ENCODE results near the gene MDM4.

DNA sequence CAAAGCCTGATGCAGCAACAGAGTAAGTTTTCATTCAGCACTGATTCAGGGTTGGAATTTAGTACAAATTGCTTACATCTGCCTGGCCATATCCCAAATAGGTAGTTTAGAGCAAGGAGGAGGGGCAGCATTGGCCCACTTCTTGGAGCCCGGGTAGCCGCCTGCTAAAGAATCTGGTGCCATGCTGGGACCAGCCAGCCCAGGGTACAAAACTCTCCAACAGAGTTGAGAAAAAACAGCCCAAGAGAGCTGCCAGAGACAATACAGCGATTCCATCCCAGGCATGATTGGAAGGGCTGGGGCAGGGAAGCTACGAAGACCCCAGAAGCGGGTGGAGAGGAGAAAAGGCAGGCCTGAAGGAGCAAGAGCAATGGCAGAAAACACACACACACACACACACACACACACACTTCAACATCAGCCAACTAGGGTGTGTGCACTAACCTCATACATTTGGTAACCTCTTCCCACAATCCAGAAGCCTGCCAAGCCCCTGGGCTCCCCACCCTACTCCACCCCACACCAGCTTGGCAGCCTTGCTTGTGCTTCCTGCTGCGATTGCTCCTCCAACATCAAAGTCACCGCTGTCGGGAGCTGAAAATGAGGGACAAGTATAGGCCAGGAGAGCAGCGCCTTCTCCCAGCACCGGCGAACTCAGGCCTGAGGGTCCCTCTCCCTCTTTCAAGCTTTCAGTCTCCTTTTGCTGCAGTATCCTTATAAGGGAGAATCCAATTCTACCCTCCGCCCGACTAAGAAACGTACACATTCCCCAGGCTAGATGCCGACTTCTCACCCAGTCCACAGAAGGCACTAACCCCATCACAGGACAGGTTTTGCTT, 22.8 kb upstream of the MDM4 start:
- TF ChIP-seq, protein P1, sequence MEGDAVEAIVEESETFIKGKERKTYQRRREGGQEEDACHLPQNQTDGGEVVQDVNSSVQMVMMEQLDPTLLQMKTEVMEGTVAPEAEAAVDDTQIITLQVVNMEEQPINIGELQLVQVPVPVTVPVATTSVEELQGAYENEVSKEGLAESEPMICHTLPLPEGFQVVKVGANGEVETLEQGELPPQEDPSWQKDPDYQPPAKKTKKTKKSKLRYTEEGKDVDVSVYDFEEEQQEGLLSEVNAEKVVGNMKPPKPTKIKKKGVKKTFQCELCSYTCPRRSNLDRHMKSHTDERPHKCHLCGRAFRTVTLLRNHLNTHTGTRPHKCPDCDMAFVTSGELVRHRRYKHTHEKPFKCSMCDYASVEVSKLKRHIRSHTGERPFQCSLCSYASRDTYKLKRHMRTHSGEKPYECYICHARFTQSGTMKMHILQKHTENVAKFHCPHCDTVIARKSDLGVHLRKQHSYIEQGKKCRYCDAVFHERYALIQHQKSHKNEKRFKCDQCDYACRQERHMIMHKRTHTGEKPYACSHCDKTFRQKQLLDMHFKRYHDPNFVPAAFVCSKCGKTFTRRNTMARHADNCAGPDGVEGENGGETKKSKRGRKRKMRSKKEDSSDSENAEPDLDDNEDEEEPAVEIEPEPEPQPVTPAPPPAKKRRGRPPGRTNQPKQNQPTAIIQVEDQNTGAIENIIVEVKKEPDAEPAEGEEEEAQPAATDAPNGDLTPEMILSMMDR (conservative IDR thresholded peaks at IDR 0.05; ENCODE audit: low read length) = no peak
- TF ChIP-seq EZH2phosphoT487 (IDR thresholded peaks at IDR 0.05; ENCODE audit: borderline replicate concordance, low read depth, low read length) = no peak

Data from OCI-LY7 (cell line).